Fibroblast of mammary gland (primary cell): ENCODE data around the gene BTBD9.
A peak's percentile ranks its signal among the peaks of the same experiment; 100 is the strongest.

Experiments used
- DNase-seq: peaks from one replicate; pipeline ENCODE4 v3.0.0-alpha.2; 2010; ENCODE audit warnings: low read depth
- H3K4me3 ChIP-seq: 2 replicates; pipeline ENCODE4 v1.5.1; 2011; ENCODE audit warnings: low read depth, mild to moderate bottlenecking, low read length, moderate library complexity; ENCODE audit not compliant: control insufficient read depth
- CTCF ChIP-seq: conservative IDR thresholded peaks from 2 replicates; pipeline ENCODE4 v1.5.1; 2011; ENCODE audit warnings: low read depth, low read length, inconsistent platforms; ENCODE audit not compliant: control insufficient read depth, insufficient read depth

BTBD9 gene

GRCh38 chr6:38578075-38578474 lies 61.7 kb downstream of the BTBD9 start:
- H3K4me3 ChIP-seq: no peak overlapping the region
- DNase-seq: no peak
- no peak for TF ChIP-seq CTCF

DNA sequence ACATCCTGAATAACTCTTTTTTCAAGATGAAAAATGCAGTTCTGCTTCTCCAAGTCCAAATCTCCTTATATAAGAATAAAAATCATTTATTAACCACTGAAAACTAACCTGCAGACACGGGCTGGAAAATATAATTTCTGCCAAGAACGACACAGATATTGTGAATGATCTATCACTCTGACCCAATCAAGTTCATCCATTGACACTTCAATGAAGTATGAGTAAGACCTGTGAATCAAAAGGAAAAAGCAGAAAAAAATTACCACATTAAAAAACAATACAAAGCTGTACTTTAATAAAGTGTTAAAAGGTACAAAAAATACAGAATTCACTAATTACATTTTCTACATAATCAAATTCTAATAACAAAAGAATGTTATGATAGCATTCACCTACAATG lies 62.2 kb downstream of the BTBD9 start:
- no peak overlapping the region for H3K4me3 ChIP-seq
- no peak for TF ChIP-seq CTCF
- no peak for DNase-seq

DNA sequence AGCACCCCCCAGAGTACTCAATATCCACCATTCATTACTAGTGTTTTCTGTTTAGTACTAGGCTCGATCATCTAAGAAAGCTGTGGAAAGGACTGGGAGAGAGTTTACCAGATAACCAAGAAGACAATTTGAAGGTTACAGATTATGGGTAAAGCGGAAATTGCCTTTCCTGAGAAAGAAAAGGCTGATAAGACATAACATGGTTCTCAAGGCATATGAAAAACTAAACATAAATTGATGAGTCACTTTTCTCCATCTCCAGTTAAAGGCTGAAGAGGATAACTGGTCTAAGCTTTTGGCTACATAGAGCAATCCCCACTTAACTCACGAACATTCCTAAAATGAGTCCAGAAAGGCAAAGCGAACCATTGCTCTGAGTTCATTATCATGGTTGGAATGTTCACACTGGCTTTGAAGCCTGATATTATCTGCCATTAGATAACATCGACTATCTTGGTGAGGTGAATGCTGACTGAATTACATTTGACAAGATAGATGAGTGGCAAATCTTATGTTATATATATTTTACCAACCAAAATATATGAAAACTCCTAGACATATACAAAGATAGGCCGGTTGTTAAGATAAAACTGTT lies 65.8 kb downstream of the BTBD9 start:
- no peak for DNase-seq
- no peak for TF ChIP-seq CTCF
- no peak overlapping the region for H3K4me3 ChIP-seq

GRCh38 chr6:38572186-38572813 lies 67.4 kb downstream of the BTBD9 start:
- no peak overlapping the region for H3K4me3 ChIP-seq
- DNase-seq: no peak
- no peak for TF ChIP-seq CTCF

DNA sequence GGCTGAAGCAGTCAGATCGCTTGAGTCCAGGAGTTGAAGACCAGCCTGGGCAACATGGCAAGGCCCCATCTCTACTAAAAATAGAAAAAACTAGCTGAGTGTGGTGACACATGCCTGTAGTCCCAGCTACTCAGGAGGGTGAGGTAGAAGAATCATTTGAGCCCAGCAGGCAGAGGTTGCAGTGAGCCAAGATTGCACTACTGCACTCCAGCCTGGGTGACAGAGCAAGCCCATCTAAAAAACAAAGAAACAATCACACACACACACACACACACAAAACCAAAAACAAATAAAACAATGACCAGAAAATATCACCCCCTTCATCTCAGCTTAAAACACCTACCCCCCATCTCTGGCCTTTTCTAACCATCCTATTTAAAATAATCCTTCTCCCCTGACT lies 68.0 kb downstream of the BTBD9 start:
- DNase-seq: no peak
- H3K4me3 ChIP-seq: no peak overlapping the region

GRCh38 chr6:38570750-38571149 lies 69.0 kb downstream of the BTBD9 start:
- no peak overlapping the region for H3K4me3 ChIP-seq
- DNase-seq: peak; percentile 35
- peak; percentile 38 for TF ChIP-seq CTCF

More for the DNA sequence above, 68.0 kb downstream of the BTBD9 start:
- TF ChIP-seq CTCF: no peak
